M059J (cell line): ENCODE measurements around the gene SLC52A1. TPM values are rescaled to one million over a fixed set of nuclear protein-coding genes. Genes with fewer than 3 reads are reported as not detected.
A peak's percentile ranks its signal among the peaks of the same experiment; 100 is the strongest.
"Not testable (repeated sequence)": the region's sequence is repeated elsewhere in the genome, so short reads cannot be mapped to it uniquely, and the experiment has no call there.

ENCODE experiments used
- DNase-seq: peaks from one replicate; pipeline ENCODE4 v3.0.0-alpha.2; 2012; ENCODE audit warnings: low read depth
- total RNA-seq: library from RNA; depleted of rRNA; stranded (reverse); fragments of >200 nt; shearing (Covaris generic); gene quantifications from 2 replicates; pipeline ENCODE4 v1.2.3, GENCODE V29; 2014

Gene SLC52A1
- total RNA-seq, 1 experiment from 2014 or later: not detected

GRCh38 chr17:5031365-5032082 is 3.7 kb downstream of the SLC52A1 start:
- peak; percentile 71 for DNase-seq

- not testable (repeated sequence) for DNase-seq
These were observed 5.1 kb downstream of the SLC52A1 start for GRCh38 chr17:5030168-5030567.

- no peak for DNase-seq
These were observed 7.3 kb downstream of the SLC52A1 start for GRCh38 chr17:5027916-5028315.

- DNase-seq: no peak
These were observed 7.9 kb downstream of the SLC52A1 start for GRCh38 chr17:5027299-5027698.

- DNase-seq: no peak
These were observed 10.6 kb downstream of the SLC52A1 start for GRCh38 chr17:5024604-5025003.

GRCh38 chr17:5023588-5024147 is 11.6 kb downstream of the SLC52A1 start:
- no peak for DNase-seq

GRCh38 chr17:5022171-5022711 is 13.0 kb downstream of the SLC52A1 start:
- DNase-seq: no peak

GRCh38 chr17:5020502-5021023 is 14.7 kb downstream of the SLC52A1 start:
- no peak for DNase-seq

- peak; percentile 31 for DNase-seq
These were observed 15.7 kb downstream of the SLC52A1 start for GRCh38 chr17:5019475-5019956.

GRCh38 chr17:5014357-5014756 is 20.9 kb downstream of the SLC52A1 start:
- no peak for DNase-seq

- peak; percentile 45 for DNase-seq
These were observed 23.3 kb downstream of the SLC52A1 start for GRCh38 chr17:5011928-5012327.

- DNase-seq: no peak
These were observed 31.9 kb downstream of the SLC52A1 start for GRCh38 chr17:5003214-5003867.

GRCh38 chr17:5002121-5002788 is 33.0 kb downstream of the SLC52A1 start:
- DNase-seq: no peak

- DNase-seq: no peak
These were observed 35.0 kb downstream of the SLC52A1 start for GRCh38 chr17:5000237-5000639.

- no peak for DNase-seq
These were observed 35.7 kb downstream of the SLC52A1 start for GRCh38 chr17:4999430-5000093.

- DNase-seq: no peak
These were observed 36.3 kb downstream of the SLC52A1 start for GRCh38 chr17:4998732-4999429.

- no peak for DNase-seq
These were observed 37.0 kb downstream of the SLC52A1 start for GRCh38 chr17:4998027-4998731.

- DNase-seq: peak; percentile 81
These were observed 37.8 kb downstream of the SLC52A1 start, which contains the start of the genes INCA1 and KIF1C for GRCh38 chr17:4997302-4998026. TSS of gene INCA1 (minus strand) at chr17:4997522. CDS start at chr17:4994437, 3,085 bp downstream. TSS of gene KIF1C (plus strand) at chr17:4997950. CDS start at chr17:5000247, 2,297 bp downstream.

GRCh38 chr17:4994081-4994595 is 41.1 kb downstream of the SLC52A1 start:
- no peak for DNase-seq
